Sigmoid colon (tissue), 7 donors: ENCODE data around the gene ARHGAP1. TPM values are rescaled to one million over a fixed set of nuclear protein-coding genes. Genes with fewer than 3 reads are reported as not detected.

Experiments
- DNase-seq: peaks from one replicate; pipeline ENCODE4 v3.0.0-alpha.2; 2019
- H3K27ac ChIP-seq, 4 donors: fragments of 200-600 bp; sonication (generic); one replicate each; pipeline ENCODE4 v1.5.1; 2016 to 2019; ENCODE audit warnings: mild to moderate bottlenecking in 1 of 4
- H3K27me3 ChIP-seq, 3 donors: fragments of 200-600 bp; sonication (generic); one replicate each; pipeline ENCODE4 v1.5.1; 2019; ENCODE audit warnings: mild to moderate bottlenecking in 1 of 3
- H3K36me3 ChIP-seq, 4 donors: fragments of 200-600 bp; sonication (generic); one replicate each; pipeline ENCODE4 v1.5.1; 2016 to 2019
- H3K4me1 ChIP-seq, 4 donors: fragments of 200-600 bp; sonication (generic); one replicate each; pipeline ENCODE4 v1.5.1; 2017 to 2019
- H3K4me3 ChIP-seq, 4 donors: fragments of 200-600 bp; sonication (generic); one replicate each; pipeline ENCODE4 v1.5.1; 2017 to 2019; ENCODE audit warnings: mild to moderate bottlenecking in 2 of 4, moderate library complexity in 1 of 4
- H3K9me3 ChIP-seq, 4 donors: fragments of 200-600 bp in 3 of 4; sonication (generic) in 3 of 4; one replicate each; pipeline versions ENCODE4 v1.5.1 to v1.6.1; 2013 to 2019
- CTCF ChIP-seq, 4 experiments: fragments of 450-650 bp in 3 of 4; fragments of 200-600 bp in 1 of 4; IDR thresholded peaks; one replicate each; pipeline ENCODE4 v1.5.1; 2016 to 2019; ENCODE audit warnings: antibody characterized with exemption in 4 of 4, mild to moderate bottlenecking in 3 of 4, moderate library complexity in 2 of 4
- EP300 ChIP-seq, 4 donors: sonication (generic); formaldehyde crosslinking; IDR thresholded peaks; one replicate each; pipeline ENCODE4 v1.6.1; 2017; ENCODE audit warnings: antibody characterized with exemption in 4 of 4
- POLR2A ChIP-seq, 2 donors: fragments of 450-650 bp; IDR thresholded peaks; one replicate each; pipeline ENCODE4 v1.6.1; 2016; ENCODE audit warnings: antibody characterized with exemption in 2 of 2, mild to moderate bottlenecking in 2 of 2, moderate library complexity in 2 of 2
- POLR2AphosphoS5 ChIP-seq, 4 donors: sonication (generic); formaldehyde crosslinking; IDR thresholded peaks; one replicate each; pipeline ENCODE4 v1.6.1; 2017; ENCODE audit warnings: antibody characterized with exemption in 4 of 4
- WGBS, 2 donors: extraction: QIAGEN DNeasy Blood & Tissue Kit; methylation state at CpG; one replicate each; pipeline ENCODE4 v1.1.7; 2013; 5-methylcytosine and 5-hydroxymethylcytosine counted together
- intact Hi-C: fragments of 100-400 bp; cut with DNase I; formaldehyde crosslinking; loops from one replicate; pipeline ENCODE4 v1.15.1; 2023
- polyA plus RNA-seq, 3 donors: library from polyadenylated mRNA; stranded (reverse); fragments of 200-250 nt; gene quantifications; one replicate each; pipeline ENCODE4 v1.2.3, GENCODE V29; 2013
- total RNA-seq, 4 donors: library from RNA; depleted of rRNA; stranded (reverse); fragments of >200 nt; gene quantifications; one replicate each; pipeline ENCODE4 v1.1.0, GENCODE V29; 2016
- donor health status: healthy with polysubstance abuse.
- donor health status: Bipolar disorder and iron deficiency.
- donor health status: healthy.

The ARHGAP1 gene
- total and polyA plus RNA-seq, 7 donors, result 25.0 to 78.2 (median 41.2) TPM

DNA sequence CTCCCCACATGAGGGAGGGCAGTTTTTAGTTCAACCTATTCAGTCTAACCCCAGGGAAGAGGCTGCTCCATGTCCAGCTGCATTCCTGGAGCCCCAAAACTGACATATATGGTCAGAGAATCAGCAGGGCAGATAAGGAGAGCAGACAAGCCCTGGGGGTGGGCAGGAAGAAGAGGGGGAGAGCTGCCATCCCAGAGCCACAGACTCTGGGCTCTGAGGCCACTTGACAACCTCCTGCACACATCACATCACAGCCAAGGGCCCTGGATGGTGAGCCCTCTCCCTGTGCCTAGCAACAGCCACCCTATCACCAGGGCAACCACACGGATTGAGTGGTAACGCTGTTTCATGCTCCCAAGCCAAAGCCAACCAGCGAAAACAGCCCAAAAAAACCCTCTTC, 3.1 kb downstream of the ARHGAP1 start:
- DNase-seq, result no peak
- Histone ChIP-seq H3K27ac (peak overlapping the region; percentile 12 to 91 (median 72)), H3K9me3 (no peaks in the 10 kb centered on the region), H3K4me1 (peaks cover 2 to 80% (median 64%) of the 10 kb centered on the region in 4 donors), H3K36me3 (peaks cover 15 to 37% (median 25%) of the 10 kb centered on the region in 4 donors), H3K4me3 (peak overlapping the region in 1 of 4 donors; percentile 9), H3K27me3 (no peaks in the 10 kb centered on the region)
- intact Hi-C loops, result no loop called here
- TF ChIP-seq POLR2AphosphoS5 (IDR thresholded peaks at IDR 0.05) (no peak), EP300 (IDR thresholded peaks at IDR 0.05) (no peak), POLR2A (IDR thresholded peaks at IDR 0.05) (no peak), CTCF (IDR thresholded peaks at IDR 0.05) (no peak)
- WGBS, 2 donors, result 78 to 82% methylated on average over 3 of the region's 3 CpGs

DNA sequence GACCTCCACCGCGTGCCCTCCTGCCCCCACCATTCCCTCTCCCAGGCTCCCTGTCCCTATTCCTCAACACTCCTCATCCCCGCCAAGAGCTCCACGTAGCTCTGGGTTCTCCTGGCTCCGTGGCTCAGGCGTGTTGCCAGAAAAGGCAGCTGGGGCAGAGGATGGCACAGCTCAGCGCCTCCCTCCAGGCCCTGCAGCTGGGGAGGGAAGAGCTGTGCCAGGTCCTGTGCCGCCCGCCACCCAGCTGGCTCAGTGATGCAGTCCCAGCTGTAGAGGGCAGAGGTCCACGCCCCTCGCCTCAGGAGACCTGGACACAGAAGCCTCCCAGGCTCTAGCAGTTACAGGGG, 4.2 kb downstream of the ARHGAP1 start:
- intact Hi-C loops, result no loop called here
- 79 to 86% methylated on average over 11 of the region's 11 CpGs for WGBS, 2 donors
- peaks cover 2 to 68% (median 53%) of the 10 kb centered on the region in 4 donors for H3K4me1 ChIP-seq
- H3K27ac ChIP-seq, result peak overlapping the region; percentile 30 to 91 (median 72)
- peaks cover 15 to 43% (median 33%) of the 10 kb centered on the region in 4 donors for H3K36me3 ChIP-seq
- no peak overlapping the region for H3K4me3 ChIP-seq
- TF ChIP-seq POLR2AphosphoS5 (IDR thresholded peaks at IDR 0.05), result no peak
- TF ChIP-seq POLR2A (IDR thresholded peaks at IDR 0.05), result no peak
- TF ChIP-seq EP300 (IDR thresholded peaks at IDR 0.05), result no peak
- no peak for TF ChIP-seq CTCF (IDR thresholded peaks at IDR 0.05)
- no peaks in the 10 kb centered on the region for H3K9me3 ChIP-seq
- DNase-seq, result no peak
- no peaks in the 10 kb centered on the region for H3K27me3 ChIP-seq

- no peaks in the 10 kb centered on the region for H3K27me3 ChIP-seq
- H3K4me3 ChIP-seq, result no peak overlapping the region
- no peaks in the 10 kb centered on the region for H3K9me3 ChIP-seq
- peaks cover under 1 to 66% (median 53%) of the 10 kb centered on the region in 4 donors for H3K4me1 ChIP-seq
- intact Hi-C loops, result no loop called here
- WGBS, 2 donors, result 94 to 95% methylated on average over 12 of the region's 12 CpGs
- H3K27ac ChIP-seq, result peak overlapping the region; percentile 55 to 91 (median 75)
- H3K36me3 ChIP-seq, result peaks cover 15 to 49% (median 33%) of the 10 kb centered on the region in 4 donors
- DNase-seq, result no peak
- no peak for TF ChIP-seq POLR2AphosphoS5 (IDR thresholded peaks at IDR 0.05)
- TF ChIP-seq POLR2A (IDR thresholded peaks at IDR 0.05), result no peak
- TF ChIP-seq CTCF (IDR thresholded peaks at IDR 0.05), result no peak
- no peak for TF ChIP-seq EP300 (IDR thresholded peaks at IDR 0.05)
Observed at GRCh38 chr11:46695345-46696211, 4.8 kb downstream of the ARHGAP1 start.

GRCh38 chr11:46694607-46695006, 5.8 kb downstream of the ARHGAP1 start:
- Histone ChIP-seq H3K36me3 (peaks cover 15 to 56% (median 33%) of the 10 kb centered on the region in 4 donors), H3K27ac (peak overlapping the region; percentile 55 to 91 (median 75)), H3K4me3 (no peak overlapping the region), H3K4me1 (peaks cover 0 to 63% (median 50%) of the 10 kb centered on the region in 4 donors), H3K27me3 (no peaks in the 10 kb centered on the region), H3K9me3 (no peaks in the 10 kb centered on the region)
- DNase-seq, result no peak
- TF ChIP-seq POLR2AphosphoS5 (IDR thresholded peaks at IDR 0.05) (no peak), POLR2A (IDR thresholded peaks at IDR 0.05) (no peak), CTCF (IDR thresholded peaks at IDR 0.05) (no peak), EP300 (IDR thresholded peaks at IDR 0.05) (no peak)
- intact Hi-C loops, result no loop called here
- WGBS, 2 donors, result 89% methylated on average over 7 of the region's 7 CpGs
